Pancreas (tissue), 10 donors: ENCODE measurements around the gene BPIFB1. TPM values are rescaled to one million over a fixed set of nuclear protein-coding genes. Genes with fewer than 3 reads are reported as not detected.

Source experiments
- ATAC-seq, 4 donors: fragments of 200-7000 bp; cut with Tn5 transposase; one replicate each; pipeline versions ENCODE4 v1.8.0 to v1.9.1; 2020; ENCODE audit warnings: mild to moderate bottlenecking in 4 of 4, moderate library complexity in 4 of 4
- DNase-seq, 6 donors: peaks; one replicate each; pipeline ENCODE4 v3.0.0-alpha.2; 2020
- FAIRE-seq: peaks from 2 replicates; lab custom pipeline; 2012; peaks lifted over from hg19 to GRCh38; lab: Jason Lieb, UNC
- H3K27ac ChIP-seq, 4 donors: fragments of 200-600 bp; sonication (generic); 1 replicate in 3 of 4; 2 replicates in 1 of 4; pipeline versions ENCODE4 v1.5.0 to v1.8.0; 2020
- H3K27me3 ChIP-seq, 4 donors: fragments of 200-600 bp; one replicate each; pipeline ENCODE4 v1.8.0; 2021
- H3K36me3 ChIP-seq, 3 donors: fragments of 200-600 bp; sonication (generic) in 1 of 3; one replicate each; pipeline versions ENCODE4 v1.5.0 to v1.8.0; 2020 to 2021
- H3K4me1 ChIP-seq, 3 donors: fragments of 200-600 bp; one replicate each; pipeline ENCODE4 v1.8.0; 2021
- H3K4me3 ChIP-seq, 4 donors: fragments of 200-600 bp; sonication (generic) in 2 of 4; one replicate each; pipeline versions ENCODE4 v1.5.0 to v1.8.0; 2020 to 2021
- H3K9me3 ChIP-seq, 4 donors: fragments of 200-600 bp; one replicate each; pipeline ENCODE4 v1.8.0; 2021
- CTCF ChIP-seq, 4 donors: fragments of 200-600 bp; sonication (generic) in 3 of 4; IDR thresholded peaks; one replicate each; pipeline versions ENCODE4 v1.5.0 to v1.8.0; 2021; ENCODE audit warnings: antibody characterized with exemption in 4 of 4
- WGBS, 2 donors: extraction: QIAGEN DNeasy Blood & Tissue Kit; methylation state at CpG; one replicate each; pipeline ENCODE4 v1.1.7; 2013; 5-methylcytosine and 5-hydroxymethylcytosine counted together
- intact Hi-C, 3 donors: fragments of 100-400 bp; cut with DNase I; formaldehyde crosslinking; loops; one replicate each; pipeline versions ENCODE4 v1.11.1 to v1.14.2; 2022
- polyA plus RNA-seq, 2 donors: library from polyadenylated mRNA; stranded (reverse); fragments of 200-250 nt; gene quantifications; one replicate each; pipeline ENCODE4 v1.2.3, GENCODE V29; 2013
- total RNA-seq, 6 donors: library from RNA; stranded (reverse); fragmentation: NEBNext Ultra II Directional in 4 of 6; extraction: Animal tissue kit (Norgen Biotek cat#: 25700) in 4 of 6; gene quantifications; one replicate each; pipeline versions ENCODE4 v1.2.1 to v1.2.4, GENCODE V29; 2021 to 2023
- donor health status: healthy with polysubstance abuse.
- donor health status: DM: no; HTN: no; CAD: no; lungs with moderate emphysema.
- donor health status: DM: no; HTN: no; CAD: no.
- donor health status: control.
- donor health status: control.
- donor health status: Bipolar disorder and iron deficiency.
- donor health status: DM: yes; HTN: yes; CAD: no.
- donor health status: DM: no; HTN: no; CAD: no.
- donor health status: DM: no; HTN: no; CAD: no.
- donor health status: DM: yes; HTN: yes; CAD: no.

BPIFB1 gene
- total and polyA plus RNA-seq, 8 donors: 0.12 to 0.32 TPM; not detected in 6

- no peak for DNase-seq
Observed at GRCh38 chr20:33280775-33281174, 2.2 kb upstream of the BPIFB1 start.

GRCh38 chr20:33281550-33282146 lies 1.4 kb upstream of the BPIFB1 start:
- Histone ChIP-seq H3K9me3 (no peaks in the 10 kb centered on the region), H3K36me3 (no peaks in the 10 kb centered on the region), H3K4me3 (no peak overlapping the region), H3K27me3 (no peaks in the 10 kb centered on the region), H3K4me1 (no peaks in the 10 kb centered on the region), H3K27ac (no peak overlapping the region)
- TF ChIP-seq CTCF (IDR thresholded peaks at IDR 0.05): no peak
- ATAC-seq: no peak
- intact Hi-C loops: no loop called here
- WGBS, 2 donors: 57 to 58% methylated on average over 11 of the region's 11 CpGs
- no peak for FAIRE-seq
- peak in 3 of 6 donors; percentile 13 to 72 (median 24) for DNase-seq

More at GRCh38 chr20:33280775-33281174, 2.2 kb upstream of the BPIFB1 start:
- Histone ChIP-seq H3K27ac (no peak overlapping the region), H3K27me3 (no peaks in the 10 kb centered on the region), H3K9me3 (no peaks in the 10 kb centered on the region), H3K36me3 (no peaks in the 10 kb centered on the region), H3K4me1 (no peaks in the 10 kb centered on the region), H3K4me3 (no peak overlapping the region)
- ATAC-seq: no peak
- WGBS, 2 donors: 94 to 95% methylated on average over 7 of the region's 7 CpGs
- no peak for TF ChIP-seq CTCF (IDR thresholded peaks at IDR 0.05)
- no peak for FAIRE-seq
- intact Hi-C loops: no loop called here

DNA sequence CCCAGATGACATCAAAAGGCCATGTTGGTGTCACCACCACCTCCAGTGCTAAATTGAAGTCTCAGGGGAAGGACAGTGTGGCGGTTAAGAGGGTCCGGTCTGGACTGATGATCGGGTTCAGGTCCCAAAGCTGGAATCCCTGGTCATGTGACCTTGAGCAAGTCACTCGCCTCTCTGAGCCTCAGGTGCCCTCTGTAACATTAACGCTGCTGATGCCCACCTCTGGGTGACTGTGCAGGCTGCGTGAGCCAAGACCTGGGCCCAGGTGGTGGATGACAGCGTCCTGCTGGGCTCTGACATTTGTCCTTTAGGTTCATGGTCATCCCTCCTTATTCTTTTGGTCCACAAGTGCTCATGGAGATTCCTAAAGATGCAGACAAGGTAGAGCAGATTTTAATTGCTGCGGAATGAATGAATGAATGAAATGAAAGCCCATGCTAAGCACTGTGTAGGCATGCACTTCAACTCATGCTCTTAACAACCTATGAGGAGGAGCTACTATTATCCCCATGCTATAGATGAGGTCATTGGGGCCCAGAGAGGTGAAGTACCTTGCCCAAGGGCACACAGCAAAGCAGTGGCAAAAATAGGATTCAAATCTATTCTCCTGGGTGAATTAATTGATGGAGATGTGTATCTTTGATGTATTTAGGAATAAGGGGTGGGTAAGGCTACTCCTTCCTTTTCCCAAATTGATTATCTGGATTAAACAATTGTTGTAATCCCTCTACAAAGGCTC lies 649 bp upstream of the BPIFB1 start:
- intact Hi-C loops: no loop called here
- Histone ChIP-seq H3K36me3 (no peaks in the 10 kb centered on the region), H3K4me1 (no peaks in the 10 kb centered on the region), H3K27ac (no peak overlapping the region), H3K4me3 (no peak overlapping the region), H3K9me3 (no peaks in the 10 kb centered on the region), H3K27me3 (no peaks in the 10 kb centered on the region)
- no peak for ATAC-seq
- no peak for FAIRE-seq
- 76 to 83% methylated on average over 8 of the region's 8 CpGs for WGBS, 2 donors
- no peak for TF ChIP-seq CTCF (IDR thresholded peaks at IDR 0.05)
- DNase-seq: no peak

- H3K4me1 ChIP-seq: no peaks in the 10 kb centered on the region
- 63 to 66% methylated on average over 4 of the region's 4 CpGs for WGBS, 2 donors
- no peak overlapping the region for H3K4me3 ChIP-seq
- no peaks in the 10 kb centered on the region for H3K9me3 ChIP-seq
- FAIRE-seq (no peak), ATAC-seq (no peak), DNase-seq (no peak)
- TF ChIP-seq CTCF (IDR thresholded peaks at IDR 0.05): no peak
- intact Hi-C loops: no loop called here
- H3K27ac ChIP-seq: no peak overlapping the region
- no peaks in the 10 kb centered on the region for H3K27me3 ChIP-seq
- H3K36me3 ChIP-seq: no peaks in the 10 kb centered on the region
Observed at GRCh38 chr20:33284284-33284683, 1.3 kb downstream of the BPIFB1 start.

DNA sequence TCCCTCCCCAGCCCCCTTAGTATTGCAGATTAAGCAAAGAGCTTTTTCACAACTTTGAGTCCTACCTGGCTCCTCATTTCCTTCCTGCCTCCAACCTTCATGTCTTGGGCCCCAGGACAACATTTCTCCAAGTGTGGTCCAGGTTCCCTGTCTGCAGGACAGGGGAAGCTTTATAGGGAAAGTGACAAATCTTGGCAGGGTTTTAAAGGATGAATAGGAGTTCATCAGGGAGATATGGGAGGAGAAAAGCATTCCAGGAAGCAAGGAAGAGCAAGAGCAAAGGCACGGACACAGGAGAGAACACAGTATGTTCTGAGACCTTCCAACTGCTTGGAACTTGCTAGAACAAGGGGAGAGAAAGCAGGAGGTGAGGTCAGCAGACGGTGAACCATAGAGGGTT lies 1.9 kb downstream of the BPIFB1 start:
- intact Hi-C loops: no loop called here
- WGBS, 2 donors: 63% methylated on average over 2 of the region's 2 CpGs
- no peaks in the 10 kb centered on the region for H3K27me3 ChIP-seq
- no peaks in the 10 kb centered on the region for H3K9me3 ChIP-seq
- H3K4me3 ChIP-seq: no peak overlapping the region
- no peaks in the 10 kb centered on the region for H3K4me1 ChIP-seq
- DNase-seq (no peak), FAIRE-seq (no peak), ATAC-seq (no peak)
- TF ChIP-seq CTCF (IDR thresholded peaks at IDR 0.05): no peak
- H3K27ac ChIP-seq: no peak overlapping the region
- no peaks in the 10 kb centered on the region for H3K36me3 ChIP-seq
